Measurements from ENCODE around the gene ANXA1. TPM values are rescaled to one million over a fixed set of nuclear protein-coding genes. Genes with fewer than 3 reads are reported as not detected.

Gene ANXA1
- total and polyA plus RNA-seq, 2 experiments from 2014 or later, result 4.9 to 5.8 TPM

DNA sequence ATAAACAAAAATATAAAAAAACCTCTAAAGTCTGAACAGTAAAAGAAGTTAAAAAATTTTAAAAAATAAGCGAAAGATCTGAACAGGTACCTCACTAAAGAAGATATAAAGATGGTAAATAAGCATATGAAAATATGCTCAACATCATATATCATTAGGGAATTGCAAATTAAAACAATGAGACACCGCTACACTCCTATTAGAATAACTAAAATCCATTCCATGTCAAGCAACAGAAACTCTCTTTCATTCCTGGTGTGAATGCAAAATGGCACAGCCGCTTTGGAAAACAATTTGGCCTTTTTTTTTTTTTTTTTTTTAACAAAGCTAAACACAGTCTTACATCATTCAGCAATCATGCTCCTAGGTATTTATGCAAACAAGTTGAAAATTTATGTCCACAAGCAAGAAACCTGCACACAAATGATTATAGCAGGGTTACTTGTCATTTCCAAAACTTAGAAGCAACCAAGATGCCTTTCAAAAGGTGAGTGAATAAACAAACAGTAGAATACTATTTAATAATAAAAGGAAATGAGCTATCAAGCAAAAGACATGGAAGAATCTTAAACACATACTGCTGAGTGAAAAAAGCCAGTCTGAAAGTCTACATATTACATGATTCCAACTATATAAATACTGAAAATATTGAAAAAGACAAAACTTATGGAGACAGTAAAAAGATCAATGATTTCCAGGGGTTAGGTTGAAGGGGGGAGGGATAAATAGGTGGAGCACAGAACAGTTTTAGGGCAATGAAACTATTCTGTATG, 22.1 kb downstream of the ANXA1 start:
- Histone ChIP-seq H3K27ac (ENCODE audit: low read depth) (no peak overlapping the region), H3F3A (replicated peaks; ENCODE audit: low read depth) (no peaks in the 10 kb centered on the region), H3K27me3 (ENCODE audit: insufficient read depth) (no peaks in the 10 kb centered on the region), H3K4me2 (no peak overlapping the region), H2AFZ (no peak overlapping the region), H4K20me1 (replicated peaks; ENCODE audit: insufficient read depth) (no peaks in the 10 kb centered on the region), H3K9me2 (ENCODE audit: insufficient read depth) (no peaks in the 10 kb centered on the region), H3K79me2 (replicated peaks; ENCODE audit: insufficient read depth) (no peaks in the 10 kb centered on the region), H3K4me3 (no peak overlapping the region), H3K4me1 (ENCODE audit: insufficient read depth) (no peaks in the 10 kb centered on the region), H3K36me3 (ENCODE audit: insufficient read depth) (no peaks in the 10 kb centered on the region)
- Mint-ChIP-seq H3K27ac (no peak overlapping the region), H3K27me3 (ENCODE audit: insufficient read depth, low read depth, poor library complexity) (peaks cover 5% of the 10 kb centered on the region), H3K4me1 (no peaks in the 10 kb centered on the region), H3K9me3 (no peaks in the 10 kb centered on the region), H3K4me3 (no peak overlapping the region), H3K36me3 (ENCODE audit: low read depth) (no peaks in the 10 kb centered on the region)
- no peak for DNase-seq (ENCODE audit: low spot score)
- ATAC-seq, result no peak
- TF ChIP-seq POLR2AphosphoS5 (IDR thresholded peaks at IDR 0.05; ENCODE audit: low read depth) (no peak), EZH2 (IDR thresholded peaks at IDR 0.05; ENCODE audit: low read depth, unreplicated experiment) (no peak), ZNF331 (CRISPR knock-in tag; IDR thresholded peaks at IDR 0.05; ENCODE audit: low read depth) (no peak), JUNB (IDR thresholded peaks at IDR 0.05; ENCODE audit: unreplicated experiment) (no peak), CREB1 (CRISPR knock-in tag; IDR thresholded peaks at IDR 0.05; ENCODE audit: low read depth) (no peak), EZH2phosphoT487 (IDR thresholded peaks at IDR 0.05; ENCODE audit: unreplicated experiment) (no peak)
- TF ChIP-seq, protein P1, sequence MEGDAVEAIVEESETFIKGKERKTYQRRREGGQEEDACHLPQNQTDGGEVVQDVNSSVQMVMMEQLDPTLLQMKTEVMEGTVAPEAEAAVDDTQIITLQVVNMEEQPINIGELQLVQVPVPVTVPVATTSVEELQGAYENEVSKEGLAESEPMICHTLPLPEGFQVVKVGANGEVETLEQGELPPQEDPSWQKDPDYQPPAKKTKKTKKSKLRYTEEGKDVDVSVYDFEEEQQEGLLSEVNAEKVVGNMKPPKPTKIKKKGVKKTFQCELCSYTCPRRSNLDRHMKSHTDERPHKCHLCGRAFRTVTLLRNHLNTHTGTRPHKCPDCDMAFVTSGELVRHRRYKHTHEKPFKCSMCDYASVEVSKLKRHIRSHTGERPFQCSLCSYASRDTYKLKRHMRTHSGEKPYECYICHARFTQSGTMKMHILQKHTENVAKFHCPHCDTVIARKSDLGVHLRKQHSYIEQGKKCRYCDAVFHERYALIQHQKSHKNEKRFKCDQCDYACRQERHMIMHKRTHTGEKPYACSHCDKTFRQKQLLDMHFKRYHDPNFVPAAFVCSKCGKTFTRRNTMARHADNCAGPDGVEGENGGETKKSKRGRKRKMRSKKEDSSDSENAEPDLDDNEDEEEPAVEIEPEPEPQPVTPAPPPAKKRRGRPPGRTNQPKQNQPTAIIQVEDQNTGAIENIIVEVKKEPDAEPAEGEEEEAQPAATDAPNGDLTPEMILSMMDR (conservative IDR thresholded peaks at IDR 0.05; ENCODE audit: low read depth in 2 of 2), result no peak
- TF ChIP-seq, protein P2, sequence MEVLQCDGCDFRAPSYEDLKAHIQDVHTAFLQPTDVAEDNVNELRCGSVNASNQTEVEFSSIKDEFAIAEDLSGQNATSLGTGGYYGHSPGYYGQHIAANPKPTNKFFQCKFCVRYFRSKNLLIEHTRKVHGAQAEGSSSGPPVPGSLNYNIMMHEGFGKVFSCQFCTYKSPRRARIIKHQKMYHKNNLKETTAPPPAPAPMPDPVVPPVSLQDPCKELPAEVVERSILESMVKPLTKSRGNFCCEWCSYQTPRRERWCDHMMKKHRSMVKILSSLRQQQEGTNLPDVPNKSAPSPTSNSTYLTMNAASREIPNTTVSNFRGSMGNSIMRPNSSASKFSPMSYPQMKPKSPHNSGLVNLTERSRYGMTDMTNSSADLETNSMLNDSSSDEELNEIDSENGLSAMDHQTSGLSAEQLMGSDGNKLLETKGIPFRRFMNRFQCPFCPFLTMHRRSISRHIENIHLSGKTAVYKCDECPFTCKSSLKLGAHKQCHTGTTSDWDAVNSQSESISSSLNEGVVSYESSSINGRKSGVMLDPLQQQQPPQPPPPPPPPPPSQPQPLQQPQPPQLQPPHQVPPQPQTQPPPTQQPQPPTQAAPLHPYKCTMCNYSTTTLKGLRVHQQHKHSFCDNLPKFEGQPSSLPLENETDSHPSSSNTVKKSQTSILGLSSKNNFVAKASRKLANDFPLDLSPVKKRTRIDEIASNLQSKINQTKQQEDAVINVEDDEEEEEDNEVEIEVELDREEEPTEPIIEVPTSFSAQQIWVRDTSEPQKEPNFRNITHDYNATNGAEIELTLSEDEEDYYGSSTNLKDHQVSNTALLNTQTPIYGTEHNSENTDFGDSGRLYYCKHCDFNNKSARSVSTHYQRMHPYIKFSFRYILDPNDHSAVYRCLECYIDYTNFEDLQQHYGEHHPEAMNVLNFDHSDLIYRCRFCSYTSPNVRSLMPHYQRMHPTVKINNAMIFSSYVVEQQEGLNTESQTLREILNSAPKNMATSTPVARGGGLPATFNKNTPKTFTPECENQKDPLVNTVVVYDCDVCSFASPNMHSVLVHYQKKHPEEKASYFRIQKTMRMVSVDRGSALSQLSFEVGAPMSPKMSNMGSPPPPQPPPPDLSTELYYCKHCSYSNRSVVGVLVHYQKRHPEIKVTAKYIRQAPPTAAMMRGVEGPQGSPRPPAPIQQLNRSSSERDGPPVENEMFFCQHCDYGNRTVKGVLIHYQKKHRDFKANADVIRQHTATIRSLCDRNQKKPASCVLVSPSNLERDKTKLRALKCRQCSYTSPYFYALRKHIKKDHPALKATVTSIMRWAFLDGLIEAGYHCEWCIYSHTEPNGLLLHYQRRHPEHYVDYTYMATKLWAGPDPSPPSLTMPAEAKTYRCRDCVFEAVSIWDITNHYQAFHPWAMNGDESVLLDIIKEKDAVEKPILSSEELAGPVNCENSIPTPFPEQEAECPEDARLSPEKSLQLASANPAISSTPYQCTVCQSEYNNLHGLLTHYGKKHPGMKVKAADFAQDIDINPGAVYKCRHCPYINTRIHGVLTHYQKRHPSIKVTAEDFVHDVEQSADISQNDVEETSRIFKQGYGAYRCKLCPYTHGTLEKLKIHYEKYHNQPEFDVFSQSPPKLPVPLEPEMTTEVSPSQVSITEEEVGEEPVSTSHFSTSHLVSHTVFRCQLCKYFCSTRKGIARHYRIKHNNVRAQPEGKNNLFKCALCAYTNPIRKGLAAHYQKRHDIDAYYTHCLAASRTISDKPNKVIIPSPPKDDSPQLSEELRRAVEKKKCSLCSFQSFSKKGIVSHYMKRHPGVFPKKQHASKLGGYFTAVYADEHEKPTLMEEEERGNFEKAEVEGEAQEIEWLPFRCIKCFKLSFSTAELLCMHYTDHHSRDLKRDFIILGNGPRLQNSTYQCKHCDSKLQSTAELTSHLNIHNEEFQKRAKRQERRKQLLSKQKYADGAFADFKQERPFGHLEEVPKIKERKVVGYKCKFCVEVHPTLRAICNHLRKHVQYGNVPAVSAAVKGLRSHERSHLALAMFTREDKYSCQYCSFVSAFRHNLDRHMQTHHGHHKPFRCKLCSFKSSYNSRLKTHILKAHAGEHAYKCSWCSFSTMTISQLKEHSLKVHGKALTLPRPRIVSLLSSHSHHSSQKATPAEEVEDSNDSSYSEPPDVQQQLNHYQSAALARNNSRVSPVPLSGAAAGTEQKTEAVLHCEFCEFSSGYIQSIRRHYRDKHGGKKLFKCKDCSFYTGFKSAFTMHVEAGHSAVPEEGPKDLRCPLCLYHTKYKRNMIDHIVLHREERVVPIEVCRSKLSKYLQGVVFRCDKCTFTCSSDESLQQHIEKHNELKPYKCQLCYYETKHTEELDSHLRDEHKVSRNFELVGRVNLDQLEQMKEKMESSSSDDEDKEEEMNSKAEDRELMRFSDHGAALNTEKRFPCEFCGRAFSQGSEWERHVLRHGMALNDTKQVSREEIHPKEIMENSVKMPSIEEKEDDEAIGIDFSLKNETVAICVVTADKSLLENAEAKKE (CRISPR knock-in tag; IDR thresholded peaks at IDR 0.05), result no peak
